ENCODE data around the gene SPATS2L. TPM values are rescaled to one million over a fixed set of nuclear protein-coding genes. Genes with fewer than 3 reads are reported as not detected.

SPATS2L gene
- total RNA-seq, 2 donors from 2014 or later: 77.4 to 88.7 TPM

- intact Hi-C loops (cut with DNase I): loop anchor here (5.0 kb wide), 1 partner anchor 69 kb away; the partner anchor contains the start of gene SPATS2L
- DNase-seq (ENCODE audit: low spot score): peak; percentile 44
Measured at GRCh38 chr2:200376513-200377354, 70.2 kb downstream of the SPATS2L start.

GRCh38 chr2:200377355-200378336 lies 71.2 kb downstream of the SPATS2L start:
- 60% methylated on average over 5 of the region's 5 CpGs for WGBS
- no peaks in the 10 kb centered on the region for H3K9me3 ChIP-seq
- DNase-seq (ENCODE audit: low spot score): peak; percentile 34
- TF ChIP-seq, protein P1, sequence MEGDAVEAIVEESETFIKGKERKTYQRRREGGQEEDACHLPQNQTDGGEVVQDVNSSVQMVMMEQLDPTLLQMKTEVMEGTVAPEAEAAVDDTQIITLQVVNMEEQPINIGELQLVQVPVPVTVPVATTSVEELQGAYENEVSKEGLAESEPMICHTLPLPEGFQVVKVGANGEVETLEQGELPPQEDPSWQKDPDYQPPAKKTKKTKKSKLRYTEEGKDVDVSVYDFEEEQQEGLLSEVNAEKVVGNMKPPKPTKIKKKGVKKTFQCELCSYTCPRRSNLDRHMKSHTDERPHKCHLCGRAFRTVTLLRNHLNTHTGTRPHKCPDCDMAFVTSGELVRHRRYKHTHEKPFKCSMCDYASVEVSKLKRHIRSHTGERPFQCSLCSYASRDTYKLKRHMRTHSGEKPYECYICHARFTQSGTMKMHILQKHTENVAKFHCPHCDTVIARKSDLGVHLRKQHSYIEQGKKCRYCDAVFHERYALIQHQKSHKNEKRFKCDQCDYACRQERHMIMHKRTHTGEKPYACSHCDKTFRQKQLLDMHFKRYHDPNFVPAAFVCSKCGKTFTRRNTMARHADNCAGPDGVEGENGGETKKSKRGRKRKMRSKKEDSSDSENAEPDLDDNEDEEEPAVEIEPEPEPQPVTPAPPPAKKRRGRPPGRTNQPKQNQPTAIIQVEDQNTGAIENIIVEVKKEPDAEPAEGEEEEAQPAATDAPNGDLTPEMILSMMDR (IDR thresholded peaks at IDR 0.05): no peak
- TF ChIP-seq POLR2AphosphoS5 (IDR thresholded peaks at IDR 0.05): no peak
- no peak for TF ChIP-seq POLR2A (IDR thresholded peaks at IDR 0.05)
- intact Hi-C loops (cut with DNase I): loop anchor here (5.0 kb wide), 1 partner anchor 70 kb away; the partner anchor contains the start of gene SPATS2L
- H3K36me3 ChIP-seq: no peaks in the 10 kb centered on the region
- H3K4me1 ChIP-seq (replicated peaks): peaks cover 17% of the 10 kb centered on the region
- H3K4me3 ChIP-seq: peak overlapping the region in 1 of 2 donors; percentile 15
- peak overlapping the region; percentile 75 to 78 for H3K27ac ChIP-seq
- H3K27me3 ChIP-seq (replicated peaks; ENCODE audit: insufficient read depth): no peaks in the 10 kb centered on the region

More at GRCh38 chr2:200376513-200377354, 70.2 kb downstream of the SPATS2L start:
- Histone ChIP-seq H3K36me3 (no peaks in the 10 kb centered on the region), H3K27ac (peak overlapping the region; percentile 75 to 78), H3K4me1 (replicated peaks) (peaks cover 17% of the 10 kb centered on the region), H3K27me3 (replicated peaks; ENCODE audit: insufficient read depth) (no peaks in the 10 kb centered on the region), H3K9me3 (no peaks in the 10 kb centered on the region), H3K4me3 (no peak overlapping the region)
- 49% methylated on average over 15 of the region's 15 CpGs for WGBS
- TF ChIP-seq POLR2A (IDR thresholded peaks at IDR 0.05) (no peak), POLR2AphosphoS5 (IDR thresholded peaks at IDR 0.05) (peak; percentile 68)
- TF ChIP-seq, protein P1 (IDR thresholded peaks at IDR 0.05): no peak

DNA sequence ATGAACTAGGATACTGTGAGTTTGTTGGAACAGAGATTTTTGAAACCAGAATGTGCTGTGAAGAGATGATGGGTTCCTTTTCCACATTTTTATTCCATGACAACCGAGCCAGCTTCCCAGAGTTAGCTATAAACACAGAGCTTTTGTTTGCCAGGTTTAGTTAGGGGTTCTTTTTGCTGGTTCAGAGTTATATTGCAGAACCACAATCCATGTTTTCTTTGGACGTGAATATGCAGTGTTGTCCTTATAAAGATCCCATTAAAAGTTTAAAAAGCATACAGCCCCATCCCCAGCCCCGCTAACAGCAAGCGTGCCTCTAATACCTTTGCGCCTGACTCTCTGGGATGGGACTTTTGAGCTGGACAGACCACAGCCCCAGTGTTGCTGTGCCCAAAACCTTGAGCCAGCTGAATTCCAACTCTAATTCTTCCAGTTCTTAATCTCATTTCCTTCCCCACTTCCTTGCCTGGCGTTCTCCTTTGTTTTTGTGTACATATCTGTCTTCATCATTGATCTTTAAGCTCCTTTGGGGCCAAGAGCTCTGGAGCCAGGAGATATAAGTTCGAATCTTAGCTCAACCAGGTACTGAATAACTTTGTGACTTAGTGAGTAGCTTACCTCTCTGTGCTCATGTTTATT lies 72.3 kb downstream of the SPATS2L start:
- Histone ChIP-seq H3K9me3 (no peaks in the 10 kb centered on the region), H3K36me3 (no peaks in the 10 kb centered on the region), H3K4me3 (peak overlapping the region in 1 of 2 donors; percentile 15), H3K4me1 (replicated peaks) (peaks cover 17% of the 10 kb centered on the region), H3K27ac (peak overlapping the region; percentile 75 to 78), H3K27me3 (replicated peaks; ENCODE audit: insufficient read depth) (no peaks in the 10 kb centered on the region)
- WGBS: 16% methylated on average over 7 of the region's 7 CpGs
- no peak for DNase-seq (ENCODE audit: low spot score)
- intact Hi-C loops (cut with DNase I): loop anchor here (5.0 kb wide), 1 partner anchor 71 kb away; the partner anchor contains the start of gene SPATS2L
- TF ChIP-seq POLR2A (IDR thresholded peaks at IDR 0.05) (no peak), POLR2AphosphoS5 (IDR thresholded peaks at IDR 0.05) (peak; percentile 49)
- TF ChIP-seq, protein P1 (IDR thresholded peaks at IDR 0.05): no peak

DNA sequence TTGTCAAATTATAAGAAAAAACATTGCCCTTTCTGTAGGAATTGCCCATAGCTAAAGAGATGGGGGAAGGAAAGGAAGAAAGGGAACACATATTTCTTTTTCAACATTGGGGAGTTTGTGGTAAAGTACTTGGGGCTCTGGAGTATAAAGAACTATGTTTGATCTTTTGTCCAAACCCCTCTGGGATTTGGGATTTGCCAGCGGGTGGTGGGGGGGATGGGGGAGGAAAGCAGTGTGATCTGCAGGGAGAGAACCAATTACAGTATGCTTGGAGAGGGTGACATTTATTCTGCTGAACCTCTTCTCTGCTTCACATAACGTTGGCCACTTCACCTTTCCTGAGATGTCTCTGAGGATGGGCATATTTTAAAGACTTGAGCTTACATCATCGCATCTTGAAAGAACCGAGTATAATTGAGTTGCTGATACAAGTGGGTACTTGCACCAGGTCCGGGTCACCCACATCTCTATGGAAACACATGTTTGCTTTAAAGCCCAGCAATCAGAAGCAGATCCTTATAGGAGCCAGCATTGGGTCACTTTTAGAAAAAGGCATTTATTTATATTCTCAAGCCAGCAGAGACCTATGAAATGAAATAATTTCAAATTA lies 73.1 kb downstream of the SPATS2L start:
- intact Hi-C loops (cut with DNase I): loop anchor here (5.0 kb wide), 1 partner anchor 72 kb away; the partner anchor contains the start of gene SPATS2L
- Histone ChIP-seq H3K9me3 (no peaks in the 10 kb centered on the region), H3K27ac (peak overlapping the region; percentile 75 to 78), H3K27me3 (replicated peaks; ENCODE audit: insufficient read depth) (no peaks in the 10 kb centered on the region), H3K4me3 (peak overlapping the region in 1 of 2 donors; percentile 15), H3K4me1 (replicated peaks) (peaks cover 17% of the 10 kb centered on the region), H3K36me3 (no peaks in the 10 kb centered on the region)
- WGBS: 38% methylated on average over 5 of the region's 5 CpGs
- no peak for TF ChIP-seq POLR2AphosphoS5 (IDR thresholded peaks at IDR 0.05)
- TF ChIP-seq, protein P1 (IDR thresholded peaks at IDR 0.05): no peak
- TF ChIP-seq POLR2A (IDR thresholded peaks at IDR 0.05): no peak
- no peak for DNase-seq (ENCODE audit: low spot score)

Data from prostate gland (tissue), 2 donors.